ENCODE measurements around the gene BEND4.

DNA sequence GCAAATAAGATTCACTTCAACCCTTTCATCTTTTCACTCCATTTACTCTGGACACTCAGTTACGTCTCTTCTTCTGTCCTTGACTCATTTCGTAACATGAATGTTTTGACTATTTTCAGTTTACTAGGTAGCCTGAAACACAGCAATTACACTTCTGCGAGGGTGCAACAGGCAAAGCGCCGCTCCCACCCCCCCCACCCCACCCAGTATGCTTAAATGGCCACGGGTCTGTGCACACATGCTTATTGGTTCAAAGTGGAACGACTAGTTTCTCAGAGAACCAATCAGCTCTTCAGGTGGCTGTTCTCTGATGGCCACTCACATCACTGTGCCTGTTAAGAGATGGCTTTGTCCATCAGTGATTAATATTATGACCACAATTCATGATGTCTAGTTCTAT, 3.5 kb downstream of the BEND4 start:
- TF ChIP-seq, protein P1, sequence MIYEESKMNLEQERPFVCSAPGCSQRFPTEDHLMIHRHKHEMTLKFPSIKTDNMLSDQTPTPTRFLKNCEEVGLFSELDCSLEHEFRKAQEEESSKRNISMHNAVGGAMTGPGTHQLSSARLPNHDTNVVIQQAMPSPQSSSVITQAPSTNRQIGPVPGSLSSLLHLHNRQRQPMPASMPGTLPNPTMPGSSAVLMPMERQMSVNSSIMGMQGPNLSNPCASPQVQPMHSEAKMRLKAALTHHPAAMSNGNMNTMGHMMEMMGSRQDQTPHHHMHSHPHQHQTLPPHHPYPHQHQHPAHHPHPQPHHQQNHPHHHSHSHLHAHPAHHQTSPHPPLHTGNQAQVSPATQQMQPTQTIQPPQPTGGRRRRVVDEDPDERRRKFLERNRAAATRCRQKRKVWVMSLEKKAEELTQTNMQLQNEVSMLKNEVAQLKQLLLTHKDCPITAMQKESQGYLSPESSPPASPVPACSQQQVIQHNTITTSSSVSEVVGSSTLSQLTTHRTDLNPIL (CRISPR knock-in tag; IDR thresholded peaks at IDR 0.05; ENCODE audit: low read depth): no peak
- TF ChIP-seq CSRNP3 (CRISPR knock-in tag; IDR thresholded peaks at IDR 0.05): no peak
- no peak for TF ChIP-seq TSHZ2 (CRISPR knock-in tag; IDR thresholded peaks at IDR 0.05)
- TF ChIP-seq, protein P2, sequence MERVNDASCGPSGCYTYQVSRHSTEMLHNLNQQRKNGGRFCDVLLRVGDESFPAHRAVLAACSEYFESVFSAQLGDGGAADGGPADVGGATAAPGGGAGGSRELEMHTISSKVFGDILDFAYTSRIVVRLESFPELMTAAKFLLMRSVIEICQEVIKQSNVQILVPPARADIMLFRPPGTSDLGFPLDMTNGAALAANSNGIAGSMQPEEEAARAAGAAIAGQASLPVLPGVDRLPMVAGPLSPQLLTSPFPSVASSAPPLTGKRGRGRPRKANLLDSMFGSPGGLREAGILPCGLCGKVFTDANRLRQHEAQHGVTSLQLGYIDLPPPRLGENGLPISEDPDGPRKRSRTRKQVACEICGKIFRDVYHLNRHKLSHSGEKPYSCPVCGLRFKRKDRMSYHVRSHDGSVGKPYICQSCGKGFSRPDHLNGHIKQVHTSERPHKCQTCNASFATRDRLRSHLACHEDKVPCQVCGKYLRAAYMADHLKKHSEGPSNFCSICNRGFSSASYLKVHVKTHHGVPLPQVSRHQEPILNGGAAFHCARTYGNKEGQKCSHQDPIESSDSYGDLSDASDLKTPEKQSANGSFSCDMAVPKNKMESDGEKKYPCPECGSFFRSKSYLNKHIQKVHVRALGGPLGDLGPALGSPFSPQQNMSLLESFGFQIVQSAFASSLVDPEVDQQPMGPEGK (CRISPR knock-in tag; IDR thresholded peaks at IDR 0.05; ENCODE audit: borderline replicate concordance): no peak
- TF ChIP-seq POU6F1 (CRISPR knock-in tag; IDR thresholded peaks at IDR 0.05; ENCODE audit: borderline replicate concordance, low read depth): no peak
- no peak for TF ChIP-seq RARB (CRISPR knock-in tag; IDR thresholded peaks at IDR 0.05)
- no peak for TF ChIP-seq ZFP3 (CRISPR knock-in tag; IDR thresholded peaks at IDR 0.05)
- no peak for TF ChIP-seq GLIS3 (CRISPR knock-in tag; IDR thresholded peaks at IDR 0.05)
- no peak for TF ChIP-seq SNAI2 (CRISPR knock-in tag; IDR thresholded peaks at IDR 0.05)

Measured in SK-N-SH treated with all-trans-retinoic acid at 6 μM for 48 hours (cell line).